HEK293 (cell line): ENCODE results near the gene ZNF319.

Experiments
- CTCF ChIA-PET: fragments of 350-600 bp; formaldehyde crosslinking; extraction: SDS; loops from one replicate; lab custom pipeline; 2021; ENCODE audit warnings: antibody characterized with exemption; lab: Yijun Ruan, JAX
- POLR2A ChIA-PET: fragments of 300-600 bp; formaldehyde crosslinking; extraction: SDS; loops from one replicate; lab custom pipeline; 2020; ENCODE audit warnings: antibody characterized with exemption, inconsistent platforms; lab: Yijun Ruan, JAX
- H3K27ac ChIP-seq: fragments of 200-500 bp; sonication (Bioruptor generic); 2 replicates; pipeline ENCODE4 v1.5.1; 2014; ENCODE audit warnings: low read depth, low read length, control low read depth, inconsistent platforms; ENCODE audit errors: extremely low read depth
- H3K36me3 ChIP-seq, 2 experiments: fragments of 200-500 bp in 1 of 2; sonication (Bioruptor generic) in 1 of 2; 1 replicate in 1 of 2; 2 replicates in 1 of 2; pipeline ENCODE4 v1.5.1; 2014 to 2017; ENCODE audit warnings: inconsistent platforms in 2 of 2, low read length in 2 of 2; ENCODE audit not compliant: control insufficient read depth in 2 of 2, insufficient read depth in 1 of 2
- H3K4me1 ChIP-seq: fragments of 200-500 bp; sonication (Bioruptor generic); 2 replicates; pipeline ENCODE4 v1.5.1; 2014; ENCODE audit warnings: mild to moderate bottlenecking, low read length, inconsistent platforms; ENCODE audit not compliant: control insufficient read depth, insufficient read depth
- H3K4me3 ChIP-seq: 2 replicates; pipeline ENCODE4 v1.5.1; 2011; ENCODE audit warnings: low read depth, mild to moderate bottlenecking, control low read depth, low read length, moderate library complexity
- H3K9me3 ChIP-seq: fragments of 200-500 bp; sonication (Bioruptor generic); 2 replicates; pipeline ENCODE4 v1.5.1; 2014; ENCODE audit warnings: low read depth, low read length, inconsistent platforms; ENCODE audit not compliant: control insufficient read depth, insufficient read depth
- HOXA7 ChIP-seq: sonication (generic); formaldehyde crosslinking; IDR thresholded peaks from 2 replicates; pipeline ENCODE4 v1.8.1; 2022; ENCODE audit warnings: missing genetic modification reagents, borderline replicate concordance
- KLF9 ChIP-seq: fragments of 450-650 bp; formaldehyde crosslinking; IDR thresholded peaks from 2 replicates; pipeline ENCODE4 v1.5.1; 2016; ENCODE audit warnings: missing biosample characterization, missing genetic modification characterization, low read depth
- OSR2 ChIP-seq: fragments of 450-650 bp; formaldehyde crosslinking; IDR thresholded peaks from 2 replicates; pipeline ENCODE4 v1.5.1; 2016; ENCODE audit warnings: missing biosample characterization, missing genetic modification characterization
- PRDM1 ChIP-seq: fragments of 450-650 bp; formaldehyde crosslinking; IDR thresholded peaks from 2 replicates; pipeline ENCODE4; 2016; ENCODE audit warnings: missing biosample characterization, missing genetic modification characterization
- SETDB1 ChIP-seq: IDR thresholded peaks from one replicate; pipeline ENCODE4 v1.6.1; 2017; ENCODE audit warnings: mild to moderate bottlenecking, low read length, moderate library complexity, mixed read lengths; ENCODE audit not compliant: insufficient read length
- ZBTB17 ChIP-seq: fragments of 450-650 bp; formaldehyde crosslinking; IDR thresholded peaks from 2 replicates; pipeline ENCODE4 v1.5.1; 2016; ENCODE audit warnings: missing biosample characterization, missing genetic modification characterization
- ZBTB48 ChIP-seq: fragments of 450-650 bp; formaldehyde crosslinking; IDR thresholded peaks from 2 replicates; pipeline ENCODE4 v1.5.1; 2016; ENCODE audit warnings: missing biosample characterization, missing genetic modification characterization
- ZNF112 ChIP-seq: fragments of 450-650 bp; formaldehyde crosslinking; IDR thresholded peaks from 2 replicates; pipeline ENCODE4 v1.5.0; 2017; ENCODE audit warnings: missing biosample characterization, missing genetic modification characterization
- ZNF133 ChIP-seq: fragments of 450-650 bp; formaldehyde crosslinking; IDR thresholded peaks from 2 replicates; pipeline ENCODE4 v1.5.1; 2016; ENCODE audit warnings: missing biosample characterization, missing genetic modification characterization
- ZNF146 ChIP-seq: fragments of 450-650 bp; formaldehyde crosslinking; IDR thresholded peaks from 2 replicates; pipeline ENCODE4 v1.5.1; 2016; ENCODE audit warnings: missing biosample characterization, missing genetic modification characterization
- ZNF16 ChIP-seq: fragments of 450-650 bp; formaldehyde crosslinking; IDR thresholded peaks from 2 replicates; pipeline ENCODE4 v1.5.1; 2016; ENCODE audit warnings: low read depth, missing biosample characterization, missing genetic modification characterization
- ZNF248 ChIP-seq: fragments of 450-650 bp; formaldehyde crosslinking; IDR thresholded peaks from 2 replicates; pipeline ENCODE4 v1.5.1; 2017; ENCODE audit warnings: missing biosample characterization, missing genetic modification characterization
- ZNF792 ChIP-seq: fragments of 450-650 bp; formaldehyde crosslinking; IDR thresholded peaks from 2 replicates; pipeline ENCODE4 v1.5.1; 2016; ENCODE audit warnings: missing biosample characterization, missing genetic modification characterization
- ZSCAN30 ChIP-seq: fragments of 450-650 bp; IDR thresholded peaks from 2 replicates; pipeline ENCODE4 v1.5.1; 2018; ENCODE audit warnings: missing biosample characterization, mild to moderate bottlenecking, missing genetic modification characterization, moderate library complexity
- TF ChIP-seq, protein P1 (sequence below): fragments of 450-650 bp; formaldehyde crosslinking; IDR thresholded peaks from 2 replicates; pipeline ENCODE4 v1.5.1; 2016; ENCODE audit warnings: missing biosample characterization, missing genetic modification characterization
- TF ChIP-seq, protein P2 (sequence below): fragments of 450-650 bp; formaldehyde crosslinking; IDR thresholded peaks from 2 replicates; pipeline ENCODE4 v1.5.1; 2017; ENCODE audit warnings: missing biosample characterization, missing genetic modification characterization
- TF ChIP-seq, protein P3 (sequence below): fragments of 450-650 bp; formaldehyde crosslinking; IDR thresholded peaks from 2 replicates; pipeline ENCODE4 v1.5.1; 2017; ENCODE audit warnings: missing biosample characterization, missing genetic modification characterization
- TF ChIP-seq, protein P4 (sequence below): fragments of 450-650 bp; formaldehyde crosslinking; IDR thresholded peaks from 2 replicates; pipeline ENCODE4 v1.5.1; 2016; ENCODE audit warnings: missing biosample characterization, missing genetic modification characterization
- TF ChIP-seq, protein P5 (sequence below): sonication (generic); formaldehyde crosslinking; IDR thresholded peaks from 2 replicates; pipeline ENCODE4 v1.8.1; 2022; ENCODE audit warnings: mild to moderate bottlenecking, moderate library complexity, missing genetic modification reagents
- TF ChIP-seq, protein P6 (sequence below): fragments of 450-650 bp; formaldehyde crosslinking; conservative IDR thresholded peaks from 2 replicates; pipeline ENCODE4 v1.5.1; 2016; ENCODE audit warnings: low read depth, missing biosample characterization, missing genetic modification characterization
- TF ChIP-seq, protein P7 (sequence below): fragments of 450-650 bp; formaldehyde crosslinking; IDR thresholded peaks from 2 replicates; pipeline ENCODE4 v1.5.1; 2016; ENCODE audit warnings: missing biosample characterization, missing genetic modification characterization

ZNF319 gene

DNA sequence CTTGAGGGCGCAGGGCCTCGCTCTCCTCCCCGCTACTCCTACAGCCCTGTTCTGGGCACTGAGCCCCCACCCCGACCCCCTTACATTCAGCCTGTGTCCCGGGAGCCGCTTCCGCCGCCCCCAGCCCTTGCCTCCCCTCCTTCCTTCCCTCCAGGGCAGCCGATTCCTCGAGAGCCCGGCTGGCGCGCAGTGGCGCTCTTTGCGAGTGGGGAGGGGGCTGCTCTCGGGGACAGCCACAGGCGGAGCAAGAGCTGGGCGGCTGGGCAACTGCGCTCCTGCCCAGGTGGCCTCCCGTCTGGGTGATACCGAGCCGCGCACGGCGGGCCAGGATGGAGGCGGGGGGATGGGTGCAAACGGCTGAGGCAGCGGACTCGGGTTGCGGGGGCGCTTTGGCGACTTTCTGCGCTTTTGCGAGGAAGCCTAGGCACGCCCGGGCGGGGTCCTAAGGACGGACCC, 26.3 kb upstream of the ZNF319 start (continued):
- TF ChIP-seq, protein P1, sequence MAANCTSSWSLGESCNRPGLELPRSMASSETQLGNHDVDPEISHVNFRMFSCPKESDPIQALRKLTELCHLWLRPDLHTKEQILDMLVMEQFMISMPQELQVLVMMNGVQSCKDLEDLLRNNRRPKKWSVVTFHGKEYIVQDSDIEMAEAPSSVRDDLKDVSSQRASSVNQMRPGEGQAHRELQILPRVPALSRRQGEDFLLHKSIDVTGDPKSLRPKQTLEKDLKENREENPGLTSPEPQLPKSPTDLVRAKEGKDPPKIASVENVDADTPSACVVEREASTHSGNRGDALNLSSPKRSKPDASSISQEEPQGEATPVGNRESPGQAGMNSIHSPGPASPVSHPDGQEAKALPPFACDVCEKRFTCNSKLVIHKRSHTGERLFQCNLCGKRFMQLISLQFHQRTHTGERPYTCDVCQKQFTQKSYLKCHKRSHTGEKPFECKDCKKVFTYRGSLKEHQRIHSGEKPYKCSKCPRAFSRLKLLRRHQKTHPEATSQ: no peak
- TF ChIP-seq HOXA7 (CRISPR knock-in tag): no peak
- TF ChIP-seq, protein P2, sequence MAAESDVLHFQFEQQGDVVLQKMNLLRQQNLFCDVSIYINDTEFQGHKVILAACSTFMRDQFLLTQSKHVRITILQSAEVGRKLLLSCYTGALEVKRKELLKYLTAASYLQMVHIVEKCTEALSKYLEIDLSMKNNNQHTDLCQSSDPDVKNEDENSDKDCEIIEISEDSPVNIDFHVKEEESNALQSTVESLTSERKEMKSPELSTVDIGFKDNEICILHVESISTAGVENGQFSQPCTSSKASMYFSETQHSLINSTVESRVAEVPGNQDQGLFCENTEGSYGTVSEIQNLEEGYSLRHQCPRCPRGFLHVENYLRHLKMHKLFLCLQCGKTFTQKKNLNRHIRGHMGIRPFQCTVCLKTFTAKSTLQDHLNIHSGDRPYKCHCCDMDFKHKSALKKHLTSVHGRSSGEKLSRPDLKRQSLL: no peak
- TF ChIP-seq ZNF16: no peak
- TF ChIP-seq SETDB1: no peak
- no peak for TF ChIP-seq ZNF112 (tag by site-specific recombination)
- TF ChIP-seq, protein P3, sequence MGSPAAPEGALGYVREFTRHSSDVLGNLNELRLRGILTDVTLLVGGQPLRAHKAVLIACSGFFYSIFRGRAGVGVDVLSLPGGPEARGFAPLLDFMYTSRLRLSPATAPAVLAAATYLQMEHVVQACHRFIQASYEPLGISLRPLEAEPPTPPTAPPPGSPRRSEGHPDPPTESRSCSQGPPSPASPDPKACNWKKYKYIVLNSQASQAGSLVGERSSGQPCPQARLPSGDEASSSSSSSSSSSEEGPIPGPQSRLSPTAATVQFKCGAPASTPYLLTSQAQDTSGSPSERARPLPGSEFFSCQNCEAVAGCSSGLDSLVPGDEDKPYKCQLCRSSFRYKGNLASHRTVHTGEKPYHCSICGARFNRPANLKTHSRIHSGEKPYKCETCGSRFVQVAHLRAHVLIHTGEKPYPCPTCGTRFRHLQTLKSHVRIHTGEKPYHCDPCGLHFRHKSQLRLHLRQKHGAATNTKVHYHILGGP (tag by site-specific recombination): peak; percentile 94
- no peak for TF ChIP-seq PRDM1 (tag by site-specific recombination)

DNA sequence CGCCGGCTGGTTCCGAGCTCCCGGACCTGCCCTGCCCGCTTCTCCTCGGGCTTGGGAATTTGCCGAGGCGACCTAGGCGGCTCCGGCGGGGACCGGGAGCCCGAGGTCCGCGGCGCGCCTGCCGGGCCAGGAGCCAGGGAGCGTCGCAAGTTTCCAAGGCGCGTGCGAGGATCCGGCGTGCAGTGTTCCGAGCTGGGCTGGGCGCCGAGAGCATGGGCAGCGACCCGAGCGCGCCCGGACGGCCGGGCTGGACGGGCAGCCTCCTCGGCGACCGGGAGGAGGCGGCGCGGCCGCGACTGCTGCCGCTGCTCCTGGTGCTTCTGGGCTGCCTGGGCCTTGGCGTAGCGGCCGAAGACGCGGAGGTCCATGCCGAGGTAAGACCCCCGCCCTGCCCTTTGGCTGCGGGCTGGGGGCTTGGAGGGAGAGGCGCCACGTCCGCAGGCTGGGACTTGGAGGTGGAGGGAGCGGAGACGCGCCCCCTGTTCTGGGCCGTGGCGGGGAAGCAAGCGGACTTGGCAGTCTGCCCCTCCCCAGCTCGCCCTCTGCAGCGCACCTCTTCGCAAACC, 25.8 kb upstream of the ZNF319 start:
- ChIA-PET POLR2A (interaction anchor here (1.6 to 7.9 kb wide), 2 partner anchors 96 to 103 kb away, joined by 10 to 51 read pairs; partner anchors contain the start of gene CFAP20), CTCF (interaction anchor here (0.7 to 1.0 kb wide), 4 partner anchors 87 to 103 kb away, joined by 3 to 5 read pairs (median 3); partner anchors contain the start of gene CFAP20)
- Histone ChIP-seq H3K4me1 (peaks cover 16% of the 10 kb centered on the region), H3K4me3 (peak overlapping the region; percentile 63), H3K27ac (peak overlapping the region; percentile 68; the same call in 1 of the 2 replicates), H3K9me3 (no peaks in the 10 kb centered on the region), H3K36me3 (peaks cover 0 to 3% of the 10 kb centered on the region in 2 experiments; a peak in 1 of 3 replicates)
- TF ChIP-seq ZNF146 (tag by site-specific recombination): no peak
- 0 out of 2 replicates have a peak, but pooled peaks have one; percentile 49 for TF ChIP-seq ZSCAN30
- TF ChIP-seq, protein P4, sequence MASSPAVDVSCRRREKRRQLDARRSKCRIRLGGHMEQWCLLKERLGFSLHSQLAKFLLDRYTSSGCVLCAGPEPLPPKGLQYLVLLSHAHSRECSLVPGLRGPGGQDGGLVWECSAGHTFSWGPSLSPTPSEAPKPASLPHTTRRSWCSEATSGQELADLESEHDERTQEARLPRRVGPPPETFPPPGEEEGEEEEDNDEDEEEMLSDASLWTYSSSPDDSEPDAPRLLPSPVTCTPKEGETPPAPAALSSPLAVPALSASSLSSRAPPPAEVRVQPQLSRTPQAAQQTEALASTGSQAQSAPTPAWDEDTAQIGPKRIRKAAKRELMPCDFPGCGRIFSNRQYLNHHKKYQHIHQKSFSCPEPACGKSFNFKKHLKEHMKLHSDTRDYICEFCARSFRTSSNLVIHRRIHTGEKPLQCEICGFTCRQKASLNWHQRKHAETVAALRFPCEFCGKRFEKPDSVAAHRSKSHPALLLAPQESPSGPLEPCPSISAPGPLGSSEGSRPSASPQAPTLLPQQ: 0 out of 2 replicates have a peak, but pooled peaks have one; percentile 18
- 0 out of 2 replicates have a peak, but pooled peaks have one; percentile 14 for TF ChIP-seq OSR2 (tag by site-specific recombination)
- TF ChIP-seq KLF9 (tag by site-specific recombination): peak; percentile 40; the same call in 1 of the 2 replicates
- TF ChIP-seq ZNF133 (tag by site-specific recombination): no peak
- TF ChIP-seq, protein P5, sequence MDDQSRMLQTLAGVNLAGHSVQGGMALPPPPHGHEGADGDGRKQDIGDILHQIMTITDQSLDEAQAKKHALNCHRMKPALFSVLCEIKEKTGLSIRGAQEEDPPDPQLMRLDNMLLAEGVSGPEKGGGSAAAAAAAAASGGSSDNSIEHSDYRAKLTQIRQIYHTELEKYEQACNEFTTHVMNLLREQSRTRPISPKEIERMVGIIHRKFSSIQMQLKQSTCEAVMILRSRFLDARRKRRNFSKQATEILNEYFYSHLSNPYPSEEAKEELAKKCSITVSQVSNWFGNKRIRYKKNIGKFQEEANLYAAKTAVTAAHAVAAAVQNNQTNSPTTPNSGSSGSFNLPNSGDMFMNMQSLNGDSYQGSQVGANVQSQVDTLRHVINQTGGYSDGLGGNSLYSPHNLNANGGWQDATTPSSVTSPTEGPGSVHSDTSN (CRISPR knock-in tag): 0 out of 2 replicates have a peak, but pooled peaks have one; percentile 40
- TF ChIP-seq ZNF248 (tag by site-specific recombination): no peak
- TF ChIP-seq ZBTB17 (tag by site-specific recombination): 0 out of 2 replicates have a peak, but pooled peaks have one; percentile 11
- TF ChIP-seq, protein P3 (tag by site-specific recombination): no peak
- TF ChIP-seq ZNF792 (tag by site-specific recombination): no peak
- TF ChIP-seq, protein P2: peak; percentile 56; the same call in 1 of the 2 replicates
- TF ChIP-seq, protein P6, sequence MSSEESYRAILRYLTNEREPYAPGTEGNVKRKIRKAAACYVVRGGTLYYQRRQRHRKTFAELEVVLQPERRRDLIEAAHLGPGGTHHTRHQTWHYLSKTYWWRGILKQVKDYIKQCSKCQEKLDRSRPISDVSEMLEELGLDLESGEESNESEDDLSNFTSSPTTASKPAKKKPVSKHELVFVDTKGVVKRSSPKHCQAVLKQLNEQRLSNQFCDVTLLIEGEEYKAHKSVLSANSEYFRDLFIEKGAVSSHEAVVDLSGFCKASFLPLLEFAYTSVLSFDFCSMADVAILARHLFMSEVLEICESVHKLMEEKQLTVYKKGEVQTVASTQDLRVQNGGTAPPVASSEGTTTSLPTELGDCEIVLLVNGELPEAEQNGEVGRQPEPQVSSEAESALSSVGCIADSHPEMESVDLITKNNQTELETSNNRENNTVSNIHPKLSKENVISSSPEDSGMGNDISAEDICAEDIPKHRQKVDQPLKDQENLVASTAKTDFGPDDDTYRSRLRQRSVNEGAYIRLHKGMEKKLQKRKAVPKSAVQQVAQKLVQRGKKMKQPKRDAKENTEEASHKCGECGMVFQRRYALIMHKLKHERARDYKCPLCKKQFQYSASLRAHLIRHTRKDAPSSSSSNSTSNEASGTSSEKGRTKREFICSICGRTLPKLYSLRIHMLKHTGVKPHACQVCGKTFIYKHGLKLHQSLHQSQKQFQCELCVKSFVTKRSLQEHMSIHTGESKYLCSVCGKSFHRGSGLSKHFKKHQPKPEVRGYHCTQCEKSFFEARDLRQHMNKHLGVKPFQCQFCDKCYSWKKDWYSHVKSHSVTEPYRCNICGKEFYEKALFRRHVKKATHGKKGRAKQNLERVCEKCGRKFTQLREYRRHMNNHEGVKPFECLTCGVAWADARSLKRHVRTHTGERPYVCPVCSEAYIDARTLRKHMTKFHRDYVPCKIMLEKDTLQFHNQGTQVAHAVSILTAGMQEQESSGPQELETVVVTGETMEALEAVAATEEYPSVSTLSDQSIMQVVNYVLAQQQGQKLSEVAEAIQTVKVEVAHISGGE (tag by site-specific recombination): peak; percentile 12; the same call in 1 of the 2 replicates
- peak; percentile 98 for TF ChIP-seq ZBTB48 (tag by site-specific recombination)
- TF ChIP-seq, protein P7, sequence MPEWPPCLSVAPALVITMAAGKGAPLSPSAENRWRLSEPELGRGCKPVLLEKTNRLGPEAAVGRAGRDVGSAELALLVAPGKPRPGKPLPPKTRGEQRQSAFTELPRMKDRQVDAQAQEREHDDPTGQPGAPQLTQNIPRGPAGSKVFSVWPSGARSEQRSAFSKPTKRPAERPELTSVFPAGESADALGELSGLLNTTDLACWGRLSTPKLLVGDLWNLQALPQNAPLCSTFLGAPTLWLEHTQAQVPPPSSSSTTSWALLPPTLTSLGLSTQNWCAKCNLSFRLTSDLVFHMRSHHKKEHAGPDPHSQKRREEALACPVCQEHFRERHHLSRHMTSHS (tag by site-specific recombination): no peak
